Measurements from ENCODE around the gene RPP21.

- TF ChIP-seq, protein P1, sequence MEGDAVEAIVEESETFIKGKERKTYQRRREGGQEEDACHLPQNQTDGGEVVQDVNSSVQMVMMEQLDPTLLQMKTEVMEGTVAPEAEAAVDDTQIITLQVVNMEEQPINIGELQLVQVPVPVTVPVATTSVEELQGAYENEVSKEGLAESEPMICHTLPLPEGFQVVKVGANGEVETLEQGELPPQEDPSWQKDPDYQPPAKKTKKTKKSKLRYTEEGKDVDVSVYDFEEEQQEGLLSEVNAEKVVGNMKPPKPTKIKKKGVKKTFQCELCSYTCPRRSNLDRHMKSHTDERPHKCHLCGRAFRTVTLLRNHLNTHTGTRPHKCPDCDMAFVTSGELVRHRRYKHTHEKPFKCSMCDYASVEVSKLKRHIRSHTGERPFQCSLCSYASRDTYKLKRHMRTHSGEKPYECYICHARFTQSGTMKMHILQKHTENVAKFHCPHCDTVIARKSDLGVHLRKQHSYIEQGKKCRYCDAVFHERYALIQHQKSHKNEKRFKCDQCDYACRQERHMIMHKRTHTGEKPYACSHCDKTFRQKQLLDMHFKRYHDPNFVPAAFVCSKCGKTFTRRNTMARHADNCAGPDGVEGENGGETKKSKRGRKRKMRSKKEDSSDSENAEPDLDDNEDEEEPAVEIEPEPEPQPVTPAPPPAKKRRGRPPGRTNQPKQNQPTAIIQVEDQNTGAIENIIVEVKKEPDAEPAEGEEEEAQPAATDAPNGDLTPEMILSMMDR (IDR thresholded peaks at IDR 0.05) = no peak
- no peak for TF ChIP-seq EP300 (IDR thresholded peaks at IDR 0.05)
- no peak for TF ChIP-seq POLR2A (IDR thresholded peaks at IDR 0.05)
Measured at GRCh38 chr6:30378290-30378937, 33.5 kb downstream of the RPP21 start.
